NCI-H2081 treated with DMSO at 0.1 percent for 48 hours (cell line): ENCODE measurements around the gene ZBP1.

Source experiments
- DNase-seq: peaks from one replicate; lab custom pipeline; 2025; lab: John Stamatoyannopoulos, UW

ZBP1 gene

GRCh38 chr20:57617079-57617795 is 3.0 kb downstream of the ZBP1 start:
- DNase-seq = no peak

- no peak for DNase-seq
Measured at GRCh38 chr20:57616143-57616951, 3.9 kb downstream of the ZBP1 start.

GRCh38 chr20:57615445-57615811 is 4.8 kb downstream of the ZBP1 start:
- DNase-seq = no peak

DNA sequence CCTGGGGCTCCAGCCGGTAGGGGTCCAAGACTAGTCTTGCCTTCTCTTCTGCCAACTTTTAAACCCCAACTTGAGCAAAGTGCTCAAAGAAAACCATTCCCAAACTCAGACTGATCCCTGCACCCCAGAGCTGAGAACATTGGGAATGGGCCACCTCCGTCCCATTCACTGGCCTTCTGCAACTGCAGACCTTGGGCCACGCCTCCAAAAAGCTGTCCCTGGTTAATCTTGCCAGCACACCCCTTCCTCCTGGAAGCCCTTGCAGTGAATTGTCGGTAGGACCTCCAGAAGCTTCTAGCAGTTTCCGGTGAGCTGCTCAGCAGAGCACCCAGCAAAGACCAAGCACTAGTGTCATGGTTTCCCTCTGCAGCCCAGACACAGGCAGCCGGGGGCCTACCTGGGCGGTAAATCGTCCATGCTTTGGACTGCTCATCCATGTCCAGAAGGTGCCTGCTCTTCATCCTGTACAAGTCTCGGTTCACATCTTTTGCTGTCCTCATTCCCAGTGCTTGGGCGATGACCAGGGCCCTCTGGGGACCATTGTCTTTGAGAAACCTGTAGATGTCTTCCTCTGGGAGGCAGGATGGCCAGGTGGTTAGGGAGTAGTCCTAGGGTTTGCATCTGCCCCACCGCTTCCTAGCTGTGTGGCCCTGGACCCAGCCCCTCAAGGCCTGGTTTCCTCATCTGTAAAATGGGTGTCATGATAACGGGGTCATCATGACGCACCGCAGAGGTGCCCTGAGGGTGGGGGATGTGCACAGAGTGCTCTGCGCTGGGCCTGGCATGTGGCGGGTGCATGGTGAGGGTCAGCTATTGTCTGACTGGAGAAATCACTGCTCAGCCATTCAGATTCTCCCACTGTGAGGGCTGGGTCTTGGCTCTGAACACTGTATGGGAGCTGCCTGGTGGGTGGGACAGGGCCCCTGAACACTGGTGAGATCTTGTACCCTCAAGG is 5.5 kb downstream of the ZBP1 start:
- no peak for DNase-seq

- DNase-seq = no peak
Measured at GRCh38 chr20:57613481-57613921, 6.7 kb downstream of the ZBP1 start.

GRCh38 chr20:57612916-57613315 is 7.3 kb downstream of the ZBP1 start:
- no peak for DNase-seq

GRCh38 chr20:57612436-57612835 is 7.8 kb downstream of the ZBP1 start:
- no peak for DNase-seq

GRCh38 chr20:57611586-57612311 is 8.5 kb downstream of the ZBP1 start:
- no peak for DNase-seq

DNA sequence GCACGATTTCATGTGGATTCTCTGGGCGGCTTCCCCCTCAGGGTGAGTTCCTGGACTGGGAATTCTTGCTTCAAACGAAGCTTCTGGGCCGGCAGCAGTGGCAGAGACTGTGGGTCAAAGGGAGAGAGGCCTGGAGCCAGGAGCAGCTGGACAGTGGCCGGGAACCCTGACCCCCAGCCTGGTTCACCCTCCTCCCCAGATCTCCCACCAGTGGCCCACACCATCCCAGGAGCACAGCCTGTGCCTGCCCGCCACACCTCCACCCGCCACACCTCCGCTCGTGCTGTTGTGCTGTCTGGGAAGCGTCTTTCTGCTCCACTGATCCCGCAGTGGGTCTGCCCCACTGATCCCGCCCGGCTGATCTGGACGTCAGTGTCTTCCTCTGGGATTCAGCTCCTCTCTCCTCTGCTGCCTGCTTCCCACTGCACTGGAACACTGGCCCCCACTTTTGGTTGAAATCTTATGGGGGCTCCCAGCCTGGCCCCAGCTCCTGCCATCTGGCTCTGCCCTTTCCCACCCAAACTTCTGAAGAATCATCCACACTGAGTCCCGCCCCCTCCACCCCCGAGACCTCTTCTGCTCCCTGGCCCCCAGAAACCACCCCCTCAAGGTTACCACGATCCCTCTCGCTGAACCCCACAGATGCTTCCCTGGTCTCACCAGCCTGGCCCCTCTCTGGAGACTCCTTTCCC is 9.8 kb downstream of the ZBP1 start:
- no peak for DNase-seq

GRCh38 chr20:57609842-57610167 is 10.4 kb downstream of the ZBP1 start:
- no peak for DNase-seq

GRCh38 chr20:57609086-57609841 is 11.0 kb downstream of the ZBP1 start:
- no peak for DNase-seq

DNA sequence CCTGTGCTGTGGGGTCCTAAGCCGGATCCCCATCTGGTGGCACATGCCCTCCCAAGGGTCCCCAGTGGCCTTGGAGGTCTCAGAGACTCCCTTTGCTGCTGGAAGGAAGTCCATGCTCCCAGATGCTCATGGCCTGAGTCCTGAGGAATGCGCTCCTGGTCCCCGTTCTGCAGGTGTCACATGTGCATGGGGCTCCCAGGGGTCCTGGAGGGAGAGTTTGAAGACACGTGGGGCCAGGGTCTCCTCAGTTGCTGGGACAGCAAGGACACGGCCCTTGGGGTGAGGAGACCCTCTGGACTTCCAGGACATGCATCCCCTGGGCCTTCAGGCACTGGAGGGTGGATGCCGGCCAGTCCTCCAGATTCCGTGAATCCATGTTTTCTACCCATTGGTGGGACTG is 11.7 kb downstream of the ZBP1 start:
- no peak for DNase-seq

DNA sequence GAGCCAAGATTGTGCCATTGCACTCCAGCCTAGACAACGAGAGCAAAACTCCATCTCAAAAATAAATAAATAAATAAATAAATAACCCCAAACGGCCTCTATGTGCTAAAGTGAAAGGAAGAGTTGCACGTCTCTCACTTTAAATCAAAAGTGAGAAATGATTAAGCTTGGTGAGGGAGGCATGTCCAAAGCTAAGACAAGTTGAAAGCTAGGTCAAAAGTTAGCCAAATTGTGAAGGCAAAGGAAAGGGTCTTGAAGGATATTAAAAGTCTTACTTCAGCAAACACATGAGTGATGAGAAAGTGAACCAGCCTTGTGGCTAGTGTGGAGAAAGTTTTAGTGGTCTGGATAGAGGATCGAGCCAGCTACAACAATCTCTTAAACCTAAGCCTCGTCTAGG is 14.3 kb downstream of the ZBP1 start:
- no peak for DNase-seq

DNA sequence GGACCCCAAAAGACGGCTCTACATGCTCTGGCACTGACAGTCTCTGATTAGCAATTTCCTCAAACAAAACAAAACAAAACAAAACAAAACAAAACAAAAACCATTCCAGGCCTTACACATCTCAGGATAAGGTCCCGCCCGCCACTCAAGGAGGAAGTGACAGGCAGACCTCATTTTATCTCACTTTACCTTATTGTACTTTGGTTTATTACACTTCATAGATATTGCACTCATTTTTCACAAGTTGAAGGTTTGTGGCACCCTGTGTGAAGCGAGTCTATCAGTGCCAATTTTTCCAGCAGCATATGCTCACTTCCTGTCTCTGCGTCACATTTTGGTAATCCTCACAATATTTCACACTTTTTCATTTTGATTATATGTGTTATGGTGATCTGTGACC is 15.2 kb downstream of the ZBP1 start:
- DNase-seq = no peak

DNA sequence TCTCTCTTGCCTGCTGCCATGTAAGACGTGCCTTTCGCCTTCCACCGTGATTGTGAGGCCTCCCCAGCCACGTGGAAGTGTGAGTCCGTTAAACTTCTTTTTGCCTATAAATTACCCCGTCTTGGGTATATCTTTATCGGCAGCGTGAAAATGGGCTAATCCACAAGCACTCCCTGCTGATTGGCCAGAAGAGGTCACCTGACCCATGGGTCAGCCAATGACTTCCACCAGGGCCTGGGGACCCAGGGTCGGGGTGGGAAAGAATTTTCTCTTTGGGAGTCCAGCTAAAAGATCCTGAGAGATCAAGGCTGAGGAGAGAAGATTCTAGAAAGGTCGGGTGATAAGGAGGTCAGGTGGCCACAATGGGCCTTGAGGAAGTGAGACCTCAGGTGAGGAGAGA is 17.1 kb downstream of the ZBP1 start:
- DNase-seq = no peak

DNA sequence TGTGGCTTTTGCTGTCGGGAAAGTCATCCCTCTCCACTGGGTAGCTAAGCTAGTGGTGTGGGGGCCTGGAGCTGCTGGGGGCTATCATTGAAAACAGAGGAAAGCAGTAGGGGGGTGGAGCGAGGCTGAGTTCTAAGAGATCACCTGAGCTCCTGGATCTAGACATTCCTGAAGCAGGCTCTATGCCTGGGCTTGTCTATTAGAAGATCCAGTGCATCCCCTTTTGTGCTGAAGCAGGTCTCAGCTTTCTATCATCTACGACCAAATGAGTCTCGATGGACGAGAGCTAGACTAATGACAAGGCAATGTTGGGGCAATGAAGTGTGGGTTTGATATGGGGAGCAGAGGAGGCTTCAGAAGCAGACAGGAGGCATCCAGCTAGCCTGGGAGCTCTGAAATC is 18.5 kb downstream of the ZBP1 start:
- DNase-seq = no peak

DNA sequence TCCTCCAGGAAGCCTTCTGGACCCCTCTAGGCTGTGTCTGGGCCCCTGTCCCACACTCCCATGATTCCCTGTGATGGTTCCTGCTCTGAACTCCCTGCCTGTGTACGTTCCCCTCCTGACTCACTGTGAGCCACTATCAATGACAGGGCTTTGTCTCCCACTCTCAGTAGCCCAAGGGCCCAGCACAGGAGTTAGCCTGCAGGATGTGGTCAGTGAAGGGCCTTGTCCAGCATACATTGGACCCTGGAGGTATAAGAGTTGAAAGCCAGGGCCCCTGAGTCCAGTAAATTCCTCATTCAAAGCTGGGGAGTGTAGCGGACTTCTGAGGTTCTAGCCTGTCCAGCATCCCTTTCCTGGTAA is 19.0 kb downstream of the ZBP1 start:
- no peak for DNase-seq

GRCh38 chr20:57600320-57601210 is 19.7 kb downstream of the ZBP1 start:
- DNase-seq = no peak

DNA sequence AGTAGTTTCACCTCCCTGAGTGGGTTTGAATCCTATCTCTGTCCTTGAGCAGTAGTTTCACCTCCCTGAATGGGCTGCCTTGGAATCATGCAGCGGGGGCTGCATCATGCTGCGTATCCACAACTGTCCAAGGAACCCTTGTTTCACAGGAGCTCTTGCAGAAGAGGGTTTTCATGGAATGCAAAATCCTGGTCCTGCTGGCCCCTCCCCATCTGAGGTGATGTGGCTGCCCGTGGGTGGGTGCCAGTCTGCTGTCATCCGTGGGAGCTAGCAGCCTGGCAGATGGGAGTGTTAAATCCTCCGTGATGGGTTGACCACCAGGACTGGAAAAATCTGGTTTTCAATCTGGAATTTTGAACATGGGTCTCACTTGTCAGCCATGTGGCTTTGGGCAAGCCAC is 21.7 kb downstream of the ZBP1 start:
- no peak for DNase-seq

DNA sequence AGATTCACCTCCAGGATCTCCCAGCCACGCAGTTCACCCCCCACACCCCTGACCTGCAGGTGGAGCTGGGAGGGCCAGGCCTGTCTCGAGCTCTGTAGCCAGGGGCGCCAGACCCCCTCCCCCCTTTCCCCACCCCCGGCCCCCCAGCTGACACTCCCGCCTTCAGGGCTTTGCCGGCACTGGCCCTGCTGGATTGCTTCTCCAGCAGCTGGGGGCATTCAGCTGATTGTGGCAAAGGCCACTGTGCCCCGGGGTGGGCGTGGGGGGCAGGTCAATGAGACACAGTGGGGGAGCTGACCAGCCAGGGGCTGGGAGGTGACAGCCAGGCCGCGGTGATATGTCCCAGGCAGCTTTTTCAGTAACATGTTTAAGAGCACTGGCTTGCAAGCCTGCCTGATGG is 22.2 kb downstream of the ZBP1 start:
- DNase-seq = no peak
